SK-N-SH treated with all-trans-retinoic acid at 6 μM for 48 hours (cell line): ENCODE results near the gene MKKS.

ENCODE experiments used
- ARNTL ChIP-seq: fragments of 450-650 bp; formaldehyde crosslinking; IDR thresholded peaks from 2 replicates; pipeline ENCODE4 v1.5.0; 2020; ENCODE audit warnings: low read depth, mild to moderate bottlenecking, moderate library complexity, borderline replicate concordance
- CREB5 ChIP-seq: fragments of 250-450 bp; sonication (Bioruptor Pico); IDR thresholded peaks from 2 replicates; pipeline ENCODE4 v1.5.1; 2020; ENCODE audit warnings: low read depth, mild to moderate bottlenecking, moderate library complexity
- GLIS3 ChIP-seq: fragments of 250-450 bp; sonication (Bioruptor Pico); IDR thresholded peaks from 2 replicates; pipeline ENCODE4 v1.5.0; 2020; ENCODE audit warnings: mild to moderate bottlenecking, moderate library complexity
- RARB ChIP-seq: fragments of 250-450 bp; sonication (Bioruptor Pico); IDR thresholded peaks from 2 replicates; pipeline ENCODE4 v1.8.0; 2021; ENCODE audit warnings: mild to moderate bottlenecking, moderate library complexity
- SNAI2 ChIP-seq: fragments of 250-450 bp; sonication (Bioruptor Pico); IDR thresholded peaks from 2 replicates; pipeline ENCODE4 v1.5.0; 2020; ENCODE audit warnings: mild to moderate bottlenecking, moderate library complexity
- TCF4 ChIP-seq: fragments of 250-450 bp; sonication (Bioruptor Pico); IDR thresholded peaks from 2 replicates; pipeline ENCODE4 v1.8.0; 2021; ENCODE audit warnings: mild to moderate bottlenecking, moderate library complexity, borderline replicate concordance
- TOX ChIP-seq: fragments of 250-450 bp; sonication (Bioruptor Pico); IDR thresholded peaks from 2 replicates; pipeline ENCODE4 v1.8.0; 2021; ENCODE audit warnings: mild to moderate bottlenecking, moderate library complexity, borderline replicate concordance
- TSHZ2 ChIP-seq: fragments of 250-450 bp; sonication (Bioruptor Pico); IDR thresholded peaks from 2 replicates; pipeline ENCODE4 v1.5.0; 2020; ENCODE audit warnings: mild to moderate bottlenecking, moderate library complexity
- ZFP3 ChIP-seq: fragments of 250-450 bp; sonication (Bioruptor Pico); IDR thresholded peaks from 2 replicates; pipeline ENCODE4 v1.5.0; 2020; ENCODE audit warnings: mild to moderate bottlenecking, moderate library complexity
- ZFP30 ChIP-seq: fragments of 450-650 bp; formaldehyde crosslinking; IDR thresholded peaks from 2 replicates; pipeline ENCODE4 v1.5.0; 2022; ENCODE audit warnings: mild to moderate bottlenecking, moderate library complexity
- ZNF565 ChIP-seq: fragments of 450-650 bp; formaldehyde crosslinking; conservative IDR thresholded peaks from 2 replicates; pipeline ENCODE4 v1.5.0; 2020; ENCODE audit warnings: low read depth, mild to moderate bottlenecking, moderate library complexity
- ZNF70 ChIP-seq: fragments of 450-650 bp; formaldehyde crosslinking; IDR thresholded peaks from 2 replicates; pipeline ENCODE4 v1.5.0; 2020; ENCODE audit warnings: mild to moderate bottlenecking, moderate library complexity
- TF ChIP-seq, protein P1 (sequence below): fragments of 250-450 bp; sonication (Bioruptor Pico); IDR thresholded peaks from 2 replicates; pipeline ENCODE4 v1.8.0; 2020; ENCODE audit warnings: mild to moderate bottlenecking, moderate library complexity, borderline replicate concordance
- TF ChIP-seq, protein P2 (sequence below): fragments of 250-450 bp; sonication (Bioruptor Pico); IDR thresholded peaks from 2 replicates; pipeline ENCODE4 v1.8.0; 2021; ENCODE audit warnings: low read depth, mild to moderate bottlenecking, moderate library complexity, borderline replicate concordance

DNA sequence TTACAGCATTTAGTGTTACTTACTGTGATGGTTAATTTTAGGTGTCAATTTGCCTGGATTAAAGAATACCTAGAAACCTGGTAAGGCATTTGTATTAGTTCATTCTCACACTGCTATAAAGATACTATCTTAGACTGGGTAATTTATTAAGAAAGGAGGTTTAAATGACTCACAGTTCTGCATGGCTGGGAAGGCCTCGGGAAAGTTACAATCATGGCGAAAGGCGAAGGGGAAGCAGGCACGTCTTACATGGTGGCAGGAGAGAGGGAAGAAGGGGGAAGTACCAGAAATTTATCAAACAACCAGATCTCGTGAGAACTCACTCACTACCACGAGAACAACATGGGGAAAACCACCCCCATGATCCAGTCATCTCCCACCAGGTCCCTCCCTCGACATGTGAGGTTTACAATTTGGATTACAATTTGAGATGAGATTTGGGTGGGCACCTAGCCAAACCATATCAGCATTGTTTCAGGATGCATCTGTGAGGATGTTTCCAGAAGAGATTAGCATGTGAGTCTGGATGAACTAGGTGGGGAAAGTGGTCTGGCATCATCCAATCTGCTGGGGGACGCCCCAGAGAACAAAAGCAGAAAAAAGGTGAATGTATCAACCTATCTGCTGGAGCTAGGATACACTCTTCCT is 76.8 kb downstream of the MKKS start:
- no peak for TF ChIP-seq TOX (CRISPR knock-in tag)
- no peak for TF ChIP-seq ARNTL
- no peak for TF ChIP-seq GLIS3
- no peak for TF ChIP-seq RARB (CRISPR knock-in tag)
- TF ChIP-seq TCF4 (CRISPR knock-in tag): no peak
- TF ChIP-seq, protein P1, sequence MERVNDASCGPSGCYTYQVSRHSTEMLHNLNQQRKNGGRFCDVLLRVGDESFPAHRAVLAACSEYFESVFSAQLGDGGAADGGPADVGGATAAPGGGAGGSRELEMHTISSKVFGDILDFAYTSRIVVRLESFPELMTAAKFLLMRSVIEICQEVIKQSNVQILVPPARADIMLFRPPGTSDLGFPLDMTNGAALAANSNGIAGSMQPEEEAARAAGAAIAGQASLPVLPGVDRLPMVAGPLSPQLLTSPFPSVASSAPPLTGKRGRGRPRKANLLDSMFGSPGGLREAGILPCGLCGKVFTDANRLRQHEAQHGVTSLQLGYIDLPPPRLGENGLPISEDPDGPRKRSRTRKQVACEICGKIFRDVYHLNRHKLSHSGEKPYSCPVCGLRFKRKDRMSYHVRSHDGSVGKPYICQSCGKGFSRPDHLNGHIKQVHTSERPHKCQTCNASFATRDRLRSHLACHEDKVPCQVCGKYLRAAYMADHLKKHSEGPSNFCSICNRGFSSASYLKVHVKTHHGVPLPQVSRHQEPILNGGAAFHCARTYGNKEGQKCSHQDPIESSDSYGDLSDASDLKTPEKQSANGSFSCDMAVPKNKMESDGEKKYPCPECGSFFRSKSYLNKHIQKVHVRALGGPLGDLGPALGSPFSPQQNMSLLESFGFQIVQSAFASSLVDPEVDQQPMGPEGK (CRISPR knock-in tag): no peak
- no peak for TF ChIP-seq CREB5 (CRISPR knock-in tag)
- no peak for TF ChIP-seq ZNF70 (CRISPR knock-in tag)
- TF ChIP-seq, protein P2, sequence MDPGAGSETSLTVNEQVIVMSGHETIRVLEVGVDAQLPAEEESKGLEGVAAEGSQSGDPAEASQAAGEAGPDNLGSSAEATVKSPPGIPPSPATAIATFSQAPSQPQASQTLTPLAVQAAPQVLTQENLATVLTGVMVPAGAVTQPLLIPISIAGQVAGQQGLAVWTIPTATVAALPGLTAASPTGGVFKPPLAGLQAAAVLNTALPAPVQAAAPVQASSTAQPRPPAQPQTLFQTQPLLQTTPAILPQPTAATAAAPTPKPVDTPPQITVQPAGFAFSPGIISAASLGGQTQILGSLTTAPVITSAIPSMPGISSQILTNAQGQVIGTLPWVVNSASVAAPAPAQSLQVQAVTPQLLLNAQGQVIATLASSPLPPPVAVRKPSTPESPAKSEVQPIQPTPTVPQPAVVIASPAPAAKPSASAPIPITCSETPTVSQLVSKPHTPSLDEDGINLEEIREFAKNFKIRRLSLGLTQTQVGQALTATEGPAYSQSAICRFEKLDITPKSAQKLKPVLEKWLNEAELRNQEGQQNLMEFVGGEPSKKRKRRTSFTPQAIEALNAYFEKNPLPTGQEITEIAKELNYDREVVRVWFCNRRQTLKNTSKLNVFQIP (CRISPR knock-in tag): no peak
- TF ChIP-seq TSHZ2 (CRISPR knock-in tag): no peak
- no peak for TF ChIP-seq ZFP30
- TF ChIP-seq ZFP3: no peak
- TF ChIP-seq ZNF565: no peak
- TF ChIP-seq SNAI2 (CRISPR knock-in tag): no peak
